H1 (cell line): ENCODE measurements around the gene PRKCD. TPM values are rescaled to one million over a fixed set of nuclear protein-coding genes. Genes with fewer than 3 reads are reported as not detected.

Experiments used
- CTCF ChIA-PET: fragments of 300-600 bp; sonication (Branson Sonifier 250); formaldehyde crosslinking; loops from one replicate; lab custom pipeline; 2021; ENCODE audit not compliant: partially characterized antibody; lab: Charles Lee
- POLR2A ChIA-PET: fragments of 300-600 bp; sonication (Branson Sonifier 250); formaldehyde crosslinking; loops from one replicate; lab custom pipeline; 2021; ENCODE audit warnings: inconsistent platforms; ENCODE audit not compliant: partially characterized antibody; lab: Charles Lee
- DNase-seq, 2 experiments: peaks; one replicate each; pipeline versions ENCODE4 v3.0.0 to v3.0.0-alpha.2; 2010 to 2022; ENCODE audit warnings: low spot score in 2 of 2, low read depth in 1 of 2, mixed read lengths in 1 of 2
- FAIRE-seq: peaks from 2 replicates; lab custom pipeline; 2011; peaks lifted over from hg19 to GRCh38; lab: Jason Lieb, UNC
- H2AFZ ChIP-seq: 2 replicates; pipeline ENCODE4 v1.8.1; 2012; ENCODE audit warnings: low read length, inconsistent platforms
- H2AK5ac ChIP-seq: 2 replicates; pipeline ENCODE4 v1.6.1; 2013; ENCODE audit warnings: low read depth, low read length
- H2BK120ac ChIP-seq: replicated peaks from 2 replicates; pipeline ENCODE3; 2013; ENCODE audit warnings: low read depth, low read length, inconsistent platforms
- H2BK12ac ChIP-seq: 2 replicates; pipeline ENCODE4 v1.6.1; 2013; ENCODE audit warnings: low read depth, low read length
- H2BK15ac ChIP-seq: 2 replicates; pipeline ENCODE4 v1.6.1; 2013; ENCODE audit warnings: low read length
- H2BK20ac ChIP-seq: 2 replicates; pipeline ENCODE4 v1.6.1; 2013; ENCODE audit warnings: low read length
- H2BK5ac ChIP-seq: 2 replicates; pipeline ENCODE4 v1.6.1; 2013; ENCODE audit warnings: low read depth, low read length
- H3K14ac ChIP-seq: 2 replicates; pipeline ENCODE4 v1.6.1; 2013; ENCODE audit warnings: inconsistent platforms; ENCODE audit not compliant: insufficient read length
- H3K18ac ChIP-seq: 2 replicates; pipeline ENCODE4 v1.6.1; 2013; ENCODE audit warnings: low read length; ENCODE audit errors: extremely low read depth
- H3K23ac ChIP-seq: 2 replicates; pipeline ENCODE4 v1.6.1; 2013; ENCODE audit warnings: inconsistent platforms; ENCODE audit not compliant: insufficient read length
- H3K23me2 ChIP-seq: 2 replicates; pipeline ENCODE4 v1.6.1; 2013; ENCODE audit warnings: low read depth, low read length
- H3K27ac ChIP-seq: 2 replicates; pipeline ENCODE4 v1.6.1; 2011; ENCODE audit warnings: low read depth, low read length, inconsistent platforms
- H3K27me3 ChIP-seq, 4 experiments: replicated peaks in 1 of 4; 1 replicate in 1 of 4; 2 replicates in 3 of 4; pipeline versions ENCODE4 v1.6.1 to v1.8.1; 2011 to 2013; ENCODE audit warnings: low read length in 3 of 4, mild to moderate bottlenecking in 3 of 4, inconsistent platforms in 2 of 4, mixed read lengths in 2 of 4, moderate library complexity in 1 of 4; ENCODE audit not compliant: control insufficient read depth in 3 of 4, insufficient read depth in 3 of 4; ENCODE audit errors: extremely low read depth in 1 of 4
- H3K36me3 ChIP-seq, 4 experiments: 2 replicates each; pipeline versions ENCODE4 v1.6.1 to v1.8.1; 2011 to 2013; ENCODE audit warnings: mild to moderate bottlenecking in 4 of 4, low read length in 3 of 4, moderate library complexity in 2 of 4, control low read depth in 1 of 4, inconsistent platforms in 1 of 4; ENCODE audit not compliant: insufficient read depth in 4 of 4, control insufficient read depth in 2 of 4
- H3K4ac ChIP-seq: replicated peaks from 2 replicates; pipeline ENCODE3; 2013; ENCODE audit warnings: low read length, low read depth, mixed read lengths, inconsistent platforms; ENCODE audit not compliant: insufficient read length
- H3K4me1 ChIP-seq, 4 experiments: replicated peaks in 1 of 4; 1 replicate in 1 of 4; 2 replicates in 3 of 4; pipeline versions ENCODE4 v1.6.1 to v1.8.1; 2011 to 2013; ENCODE audit warnings: low read length in 3 of 4, inconsistent platforms in 2 of 4, mixed read lengths in 1 of 4; ENCODE audit not compliant: insufficient read depth in 4 of 4, control insufficient read depth in 3 of 4
- H3K4me2 ChIP-seq, 2 experiments: 2 replicates each; pipeline versions ENCODE4 v1.6.1 to v1.8.1; 2011 to 2013; ENCODE audit warnings: low read depth in 2 of 2, low read length in 2 of 2, control low read depth in 1 of 2, inconsistent platforms in 1 of 2, mild to moderate bottlenecking in 1 of 2; ENCODE audit not compliant: insufficient read depth in 1 of 2
- H3K4me3 ChIP-seq, 4 experiments: fragments of 200-600, 300-600 bp in 1 of 4; sonication (generic), shearing (Covaris generic), sonication (Bioruptor Twin) in 1 of 4; 2 replicates each; pipeline versions ENCODE4 v1.5.1 to v1.8.1; 2011 to 2016; ENCODE audit warnings: low read length in 4 of 4, low read depth in 3 of 4, control low read depth in 2 of 4, inconsistent platforms in 2 of 4, mild to moderate bottlenecking in 2 of 4, mixed read lengths in 1 of 4, moderate library complexity in 1 of 4; ENCODE audit not compliant: insufficient read depth in 2 of 4; ENCODE audit errors: extremely low read depth in 1 of 4
- H3K56ac ChIP-seq: replicated peaks from 2 replicates; pipeline ENCODE3; 2013; ENCODE audit warnings: low read depth, mild to moderate bottlenecking, mixed read lengths, low read length, inconsistent platforms; ENCODE audit not compliant: insufficient read length
- H3K79me1 ChIP-seq: 2 replicates; pipeline ENCODE4 v1.6.1; 2013; ENCODE audit warnings: low read depth, low read length, control low read depth
- H3K79me2 ChIP-seq, 2 experiments: 2 replicates each; pipeline versions ENCODE4 v1.6.1 to v1.8.1; 2012 to 2013; ENCODE audit warnings: low read length in 2 of 2, mild to moderate bottlenecking in 2 of 2, inconsistent platforms in 1 of 2; ENCODE audit not compliant: insufficient read depth in 2 of 2, control insufficient read depth in 1 of 2
- H3K9ac ChIP-seq, 4 experiments: replicated peaks in 1 of 4; 1 replicate in 1 of 4; 2 replicates in 3 of 4; pipeline versions ENCODE4 v1.6.1 to v1.8.1; 2011 to 2013; ENCODE audit warnings: low read depth in 3 of 4, low read length in 3 of 4, control low read depth in 2 of 4, mild to moderate bottlenecking in 2 of 4, moderate library complexity in 2 of 4, inconsistent platforms in 1 of 4; ENCODE audit errors: extremely low read depth in 1 of 4
- H3K9me3 ChIP-seq, 2 experiments: 2 replicates each; pipeline versions ENCODE4 v1.6.1 to v1.8.1; 2012 to 2013; ENCODE audit warnings: mild to moderate bottlenecking in 2 of 2, moderate library complexity in 2 of 2, control low read depth in 1 of 2, inconsistent platforms in 1 of 2, low read depth in 1 of 2, low read length in 1 of 2, mixed read lengths in 1 of 2; ENCODE audit not compliant: insufficient read depth in 2 of 2
- H4K20me1 ChIP-seq, 2 experiments: replicated peaks in 1 of 2; 2 replicates each; pipeline versions ENCODE3 to v1.8.1; 2011 to 2013; ENCODE audit warnings: inconsistent platforms in 2 of 2, low read length in 2 of 2, mild to moderate bottlenecking in 1 of 2; ENCODE audit not compliant: insufficient read depth in 2 of 2, control insufficient read depth in 1 of 2
- H4K5ac ChIP-seq: 2 replicates; pipeline ENCODE4 v1.6.1; 2013; ENCODE audit warnings: low read length, low read depth, mixed read lengths, inconsistent platforms; ENCODE audit not compliant: insufficient read length
- H4K8ac ChIP-seq: 2 replicates; pipeline ENCODE4 v1.8.0; 2013; ENCODE audit warnings: mild to moderate bottlenecking, moderate library complexity, low read length, inconsistent platforms; ENCODE audit not compliant: insufficient read depth; ENCODE audit errors: extremely low read depth
- H4K91ac ChIP-seq: replicated peaks from 2 replicates; pipeline ENCODE3; 2013; ENCODE audit warnings: low read length, mixed read lengths, inconsistent platforms; ENCODE audit not compliant: insufficient read length
- E2F6 ChIP-seq: IDR thresholded peaks from 2 replicates; pipeline ENCODE4 v1.6.1; 2012; ENCODE audit warnings: inconsistent platforms
- MAFK ChIP-seq: IDR thresholded peaks from 2 replicates; pipeline ENCODE4 v1.6.1; 2012; ENCODE audit warnings: low read depth, mild to moderate bottlenecking, improper control_type of control experiment, low read length
- NRF1 ChIP-seq: IDR thresholded peaks from 2 replicates; pipeline ENCODE4 v1.6.1; 2011; ENCODE audit warnings: mild to moderate bottlenecking, low read depth, low read length, improper control_type of control experiment
- POLR2AphosphoS5 ChIP-seq: IDR thresholded peaks from 2 replicates; pipeline ENCODE4 v1.6.1; 2011; ENCODE audit warnings: low read depth, low read length
- RBBP5 ChIP-seq: IDR thresholded peaks from 2 replicates; pipeline ENCODE4 v1.7.1; 2012; ENCODE audit warnings: low read depth, mild to moderate bottlenecking, inconsistent platforms, low read length, moderate library complexity, borderline replicate concordance
- RNF2 ChIP-seq: fragments of 200-900, 300-1000 bp; sonication (generic); IDR thresholded peaks from 2 replicates; pipeline ENCODE4 v1.7.1; 2016; ENCODE audit warnings: borderline replicate concordance, low read depth, mild to moderate bottlenecking, antibody characterized with exemption, low read length; ENCODE audit not compliant: poor library complexity, severe bottlenecking; ENCODE audit errors: missing control alignments
- SIN3A ChIP-seq, 2 experiments: IDR thresholded peaks in 1 of 2; conservative IDR thresholded peaks in 1 of 2; 2 replicates each; pipeline ENCODE4 v1.6.1; 2011 to 2012; ENCODE audit warnings: low read length in 2 of 2, improper control_type of control experiment in 1 of 2, low read depth in 1 of 2, mild to moderate bottlenecking in 1 of 2
- SP2 ChIP-seq: IDR thresholded peaks from 2 replicates; pipeline ENCODE4 v1.6.1; 2012; ENCODE audit warnings: mild to moderate bottlenecking, low read length, inconsistent platforms
- ZNF274 ChIP-seq: IDR thresholded peaks from 2 replicates; pipeline ENCODE4 v1.7.0; 2012; ENCODE audit warnings: low read length, borderline replicate concordance; ENCODE audit errors: extremely low read depth
- WGBS, 2 experiments: shearing (Covaris generic) in 1 of 2; methylation state at CpG; one replicate each; pipeline versions ENCODE4 v1.1.6 to v1.1.7; 2013 to 2015; ENCODE audit warnings: low lambda C conversion rate in 2 of 2, mixed read lengths in 2 of 2, inconsistent platforms in 1 of 2, low coverage in 1 of 2, missing lambda C conversion rate in 1 of 2; ENCODE audit not compliant: insufficient replicate concordance in 2 of 2, insufficient coverage in 1 of 2, insufficient read length in 1 of 2; ENCODE audit errors: extremely low coverage in 1 of 2, missing lambda C conversion rate in 1 of 2; 5-methylcytosine and 5-hydroxymethylcytosine counted together
- polyA plus RNA-seq, 7 experiments: library from polyadenylated mRNA; depleted of rRNA in 3 of 7; stranded (reverse) in 5 of 7; unstranded in 2 of 7; fragments of >200 nt in 5 of 7; fragments of 200-250 nt in 2 of 7; gene quantifications; 1 replicate in 5 of 7; 2 replicates in 1 of 7; 4 replicates in 1 of 7; pipeline versions ENCODE4 v1.2.1 to v1.2.3, GENCODE V29; 2011 to 2013; ENCODE audit warnings: missing spikeins in 2 of 7, mixed read lengths in 2 of 7
- total RNA-seq: library from RNA; stranded (reverse); fragmentation: NEBNext Ultra II Directional; extraction: Animal tissue kit (Norgen Biotek cat#: 25700); gene quantifications from 2 replicates; pipeline ENCODE4 v1.2.1, GENCODE V29; 2021

The PRKCD gene
- total and polyA plus RNA-seq, 2 of the 8 experiments (the other 6 are each of a cell fraction or from before 2014, with no cell fraction given): 22.6 to 23.9 TPM

GRCh38 chr3:53182764-53183355, 21.9 kb downstream of the PRKCD start:
- Histone ChIP-seq H3K79me1 (no peaks in the 10 kb centered on the region), H2BK120ac (no peak overlapping the region), H3K9me3 (no peaks in the 10 kb centered on the region), H4K91ac (no peak overlapping the region), H4K20me1 (peaks cover 0 to 1% of the 10 kb centered on the region in 2 experiments), H3K27me3 (no peaks in the 10 kb centered on the region), H3K4me1 (no peaks in the 10 kb centered on the region; a peak in 1 of 7 replicates), H3K27ac (no peak overlapping the region; the same call in 1 of the 2 replicates), H4K5ac (no peak overlapping the region), H3K4me3 (no peak overlapping the region), H3K36me3 (peaks cover 0 to 8% (median 2%) of the 10 kb centered on the region in 4 experiments; a peak in 4 of 8 replicates), H2BK20ac (no peak overlapping the region), H2BK12ac (no peak overlapping the region), H4K8ac (no peak overlapping the region; the same call in 1 of the 2 replicates), H2AFZ (no peak overlapping the region), H3K79me2 (no peaks in the 10 kb centered on the region), H3K4me2 (no peak overlapping the region), H2AK5ac (no peak overlapping the region), H3K4ac (no peak overlapping the region), H3K23me2 (no peaks in the 10 kb centered on the region), H2BK15ac (no peak overlapping the region), H3K18ac (no peak overlapping the region), H2BK5ac (no peak overlapping the region), H3K23ac (no peak overlapping the region), H3K56ac (no peak overlapping the region), H3K9ac (no peak overlapping the region), H3K14ac (no peak overlapping the region)
- 87% methylated on average over 19 of the region's 20 CpGs; no CpG with 5 or more reads in 1 of the 2 experiments for WGBS, 2 experiments
- FAIRE-seq (no peak), DNase-seq (no peak)
- ChIA-PET POLR2A (interaction anchor here (1.3 kb wide), 1 partner anchor 11 kb away, joined by 5 read pairs; no protein-coding TSS in a partner anchor), CTCF (interaction anchor here (1.0 to 3.3 kb wide), 10 partner anchors 13 to 332 kb away, joined by 3 to 11 read pairs (median 4); no protein-coding TSS in a partner anchor)
- TF ChIP-seq RBBP5: no peak
- no peak for TF ChIP-seq MAFK
- no peak for TF ChIP-seq E2F6
- TF ChIP-seq SIN3A (conservative IDR thresholded peaks at IDR 0.05 in 1 of 2, IDR thresholded peaks at IDR 0.05 in 1 of 2; ENCODE audit: low read depth in 1 of 2, low read length in 2 of 2): no peak
- TF ChIP-seq POLR2AphosphoS5: no peak
- TF ChIP-seq NRF1: no peak
- no peak for TF ChIP-seq RNF2
- TF ChIP-seq SP2: no peak
- TF ChIP-seq ZNF274: no peak
